Ovary (tissue), 3 donors: ENCODE results near the gene OR1K1.

Source experiments
- EP300 ChIP-seq: sonication (generic); formaldehyde crosslinking; IDR thresholded peaks from one replicate; pipeline ENCODE4 v1.6.1; 2017; ENCODE audit warnings: antibody characterized with exemption
- POLR2A ChIP-seq: fragments of 450-650 bp; IDR thresholded peaks from one replicate; pipeline ENCODE4 v1.6.1; 2017; ENCODE audit warnings: antibody characterized with exemption, mild to moderate bottlenecking, moderate library complexity
- TF ChIP-seq, protein P1 (sequence below), 3 donors: fragments of 450-650 bp in 2 of 3; fragments of 200-600 bp in 1 of 3; IDR thresholded peaks; one replicate each; pipeline versions ENCODE4 v1.5.1 to v1.8.0; 2016 to 2022; ENCODE audit warnings: antibody characterized with exemption in 3 of 3, mild to moderate bottlenecking in 1 of 3
- donor health status: DM: no; HTN: no; CAD: no.

DNA sequence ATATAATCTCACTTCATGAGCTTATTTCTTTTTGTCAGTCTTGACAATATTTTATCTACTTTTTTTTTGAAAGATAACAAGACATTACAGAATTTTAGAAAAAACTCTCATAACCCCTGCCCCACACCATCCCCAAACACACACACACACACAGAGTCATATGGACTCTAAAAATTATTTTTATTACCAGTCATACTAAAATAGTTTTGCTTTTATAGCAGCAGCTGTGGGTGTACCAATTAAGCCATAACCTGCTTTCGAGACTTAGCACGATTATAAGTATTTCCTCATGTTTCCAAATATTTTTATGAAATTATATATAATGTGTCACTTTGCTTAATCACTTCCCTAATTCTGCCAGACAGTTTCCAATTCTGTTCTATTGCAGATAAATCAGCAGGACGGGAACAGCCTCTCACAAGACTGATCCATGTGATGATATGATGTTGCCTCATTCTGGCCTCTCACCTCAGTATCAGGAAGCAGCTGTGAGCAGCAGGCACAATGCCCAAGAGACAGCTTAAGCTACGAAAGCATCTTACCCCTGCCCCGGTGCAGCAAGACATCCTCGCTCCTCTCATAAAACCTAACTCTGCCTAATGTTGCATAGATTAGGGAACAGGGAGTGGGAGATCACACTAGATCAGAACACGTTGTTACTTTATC, 21.5 kb downstream of the OR1K1 start:
- TF ChIP-seq, protein P1, sequence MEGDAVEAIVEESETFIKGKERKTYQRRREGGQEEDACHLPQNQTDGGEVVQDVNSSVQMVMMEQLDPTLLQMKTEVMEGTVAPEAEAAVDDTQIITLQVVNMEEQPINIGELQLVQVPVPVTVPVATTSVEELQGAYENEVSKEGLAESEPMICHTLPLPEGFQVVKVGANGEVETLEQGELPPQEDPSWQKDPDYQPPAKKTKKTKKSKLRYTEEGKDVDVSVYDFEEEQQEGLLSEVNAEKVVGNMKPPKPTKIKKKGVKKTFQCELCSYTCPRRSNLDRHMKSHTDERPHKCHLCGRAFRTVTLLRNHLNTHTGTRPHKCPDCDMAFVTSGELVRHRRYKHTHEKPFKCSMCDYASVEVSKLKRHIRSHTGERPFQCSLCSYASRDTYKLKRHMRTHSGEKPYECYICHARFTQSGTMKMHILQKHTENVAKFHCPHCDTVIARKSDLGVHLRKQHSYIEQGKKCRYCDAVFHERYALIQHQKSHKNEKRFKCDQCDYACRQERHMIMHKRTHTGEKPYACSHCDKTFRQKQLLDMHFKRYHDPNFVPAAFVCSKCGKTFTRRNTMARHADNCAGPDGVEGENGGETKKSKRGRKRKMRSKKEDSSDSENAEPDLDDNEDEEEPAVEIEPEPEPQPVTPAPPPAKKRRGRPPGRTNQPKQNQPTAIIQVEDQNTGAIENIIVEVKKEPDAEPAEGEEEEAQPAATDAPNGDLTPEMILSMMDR (IDR thresholded peaks at IDR 0.05): no peak
- TF ChIP-seq POLR2A (no peak), EP300 (no peak)
